ENCODE measurements around the gene ABCC1. TPM values are rescaled to one million over a fixed set of nuclear protein-coding genes. Genes with fewer than 3 reads are reported as not detected.

Gene ABCC1
- total RNA-seq, 1 experiment from 2014 or later: 23.6 TPM

DNA sequence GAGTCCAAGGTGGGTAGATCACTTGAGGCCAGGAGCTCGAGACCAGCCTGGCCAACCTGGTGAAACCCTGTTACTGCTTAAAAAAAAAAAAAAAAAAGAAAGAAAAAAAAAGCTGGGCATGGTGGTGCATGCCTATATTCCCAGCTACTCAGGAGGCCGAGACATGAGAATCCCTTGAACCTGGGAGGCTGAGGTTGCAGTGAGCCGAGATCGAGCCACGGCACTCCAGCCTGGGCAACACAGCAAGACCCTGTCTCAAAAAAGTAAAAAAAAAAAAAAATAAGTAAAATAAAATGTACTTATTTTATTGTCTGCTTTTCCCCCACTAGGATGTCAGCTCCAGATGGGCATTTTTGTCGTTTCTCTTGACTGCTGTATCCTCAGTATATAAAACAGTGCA, 107.7 kb downstream of the ABCC1 start:
- H3K9ac ChIP-seq (ENCODE audit: low read length): no peak overlapping the region
- H3K27me3 ChIP-seq (ENCODE audit: low read length): no peaks in the 10 kb centered on the region
- no peak overlapping the region for H2AFZ ChIP-seq (ENCODE audit: low read length)
- no peak overlapping the region for H3K4me2 ChIP-seq (ENCODE audit: low read depth, low read length, poor library complexity, severe bottlenecking)
- peaks cover 25% of the 10 kb centered on the region for H3K4me1 ChIP-seq (ENCODE audit: low read length)
- no peak overlapping the region for H3K27ac ChIP-seq (ENCODE audit: low read length)
- H4K20me1 ChIP-seq (ENCODE audit: insufficient read depth, low read depth, low read length): no peaks in the 10 kb centered on the region
- H3K4me3 ChIP-seq (ENCODE audit: low read length): no peak overlapping the region
- H3K36me3 ChIP-seq (ENCODE audit: insufficient read depth, low read length): peaks cover 17% of the 10 kb centered on the region
- H3K79me2 ChIP-seq (ENCODE audit: low read length): peaks cover 6% of the 10 kb centered on the region; the same call in 1 of the 2 replicates
- no peak for DNase-seq
- H3K9me2 ChIP-seq (replicated peaks; ENCODE audit: insufficient read depth, low read length): no peaks in the 10 kb centered on the region
- H3K9me3 ChIP-seq (ENCODE audit: low read length): no peaks in the 10 kb centered on the region

DNA sequence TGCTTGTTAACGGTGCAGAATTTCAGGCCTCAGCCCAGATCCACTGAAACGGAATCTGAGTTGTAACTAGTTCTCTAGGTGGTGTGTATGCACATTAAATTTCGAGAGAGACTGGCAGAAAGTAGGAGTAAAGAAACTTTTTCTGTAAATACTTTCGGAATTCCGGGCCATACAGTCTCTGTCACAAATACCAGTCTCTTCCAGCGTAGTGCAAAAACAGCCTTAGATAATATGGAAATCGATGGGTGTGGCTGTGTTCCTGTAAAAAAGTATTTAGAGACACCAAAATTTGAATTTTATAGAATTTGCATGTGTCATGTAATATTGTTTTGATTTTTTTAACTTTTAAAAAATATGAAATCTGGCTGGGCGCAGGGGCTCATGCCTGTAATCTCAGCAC, 109.7 kb downstream of the ABCC1 start:
- peaks cover 26% of the 10 kb centered on the region for H3K4me1 ChIP-seq (ENCODE audit: low read length)
- H3K27me3 ChIP-seq (ENCODE audit: low read length): no peaks in the 10 kb centered on the region
- H3K9ac ChIP-seq (ENCODE audit: low read length): no peak overlapping the region
- H3K9me2 ChIP-seq (replicated peaks; ENCODE audit: insufficient read depth, low read length): no peaks in the 10 kb centered on the region
- H3K4me2 ChIP-seq (ENCODE audit: low read depth, low read length, poor library complexity, severe bottlenecking): no peak overlapping the region
- H3K9me3 ChIP-seq (ENCODE audit: low read length): no peaks in the 10 kb centered on the region
- no peak overlapping the region for H3K4me3 ChIP-seq (ENCODE audit: low read length)
- H2AFZ ChIP-seq (ENCODE audit: low read length): no peak overlapping the region
- H3K27ac ChIP-seq (ENCODE audit: low read length): no peak overlapping the region
- no peaks in the 10 kb centered on the region for H4K20me1 ChIP-seq (ENCODE audit: insufficient read depth, low read depth, low read length)
- H3K79me2 ChIP-seq (ENCODE audit: low read length): peaks cover 17% of the 10 kb centered on the region
- H3K36me3 ChIP-seq (ENCODE audit: insufficient read depth, low read length): peaks cover 18% of the 10 kb centered on the region
- DNase-seq: no peak

DNA sequence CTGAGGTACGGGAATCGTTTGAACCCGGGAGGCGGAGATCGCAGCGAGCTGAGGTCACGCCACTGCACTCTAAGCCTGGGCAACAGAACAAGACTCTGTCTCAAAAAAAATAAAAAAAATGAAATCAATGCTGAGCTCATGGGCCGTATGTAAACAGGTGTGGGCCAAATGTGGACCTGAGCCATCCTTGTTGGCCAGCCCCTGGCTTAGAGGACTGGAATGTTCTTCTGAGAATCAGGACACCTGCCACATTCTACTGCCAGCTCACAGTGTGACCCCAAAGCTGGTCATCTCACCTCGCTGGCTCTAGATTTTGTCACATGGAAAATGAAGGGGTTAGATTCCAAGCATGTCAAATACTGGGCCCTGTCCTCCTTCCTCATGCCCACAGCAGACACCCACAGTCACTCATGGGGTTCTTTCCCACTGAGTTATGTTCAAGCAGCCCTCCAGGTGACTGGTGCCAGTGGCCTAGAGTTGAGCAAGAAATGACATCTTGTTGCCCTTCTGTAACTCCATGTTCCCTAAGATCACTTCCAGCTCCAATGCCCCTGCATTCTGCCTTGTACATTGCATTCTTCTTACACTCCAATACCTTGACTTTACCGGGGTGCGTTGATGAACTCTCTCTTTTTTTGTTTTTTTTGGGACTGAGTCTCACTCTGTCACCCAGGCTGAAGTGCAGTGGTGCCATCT, 110.6 kb downstream of the ABCC1 start:
- Histone ChIP-seq H3K9me3 (ENCODE audit: low read length) (no peaks in the 10 kb centered on the region), H3K4me2 (ENCODE audit: low read depth, low read length, poor library complexity, severe bottlenecking) (no peak overlapping the region), H3K27me3 (ENCODE audit: low read length) (no peaks in the 10 kb centered on the region), H3K79me2 (ENCODE audit: low read length) (peaks cover 17% of the 10 kb centered on the region), H3K4me1 (ENCODE audit: low read length) (peaks cover 26% of the 10 kb centered on the region), H3K4me3 (ENCODE audit: low read length) (no peak overlapping the region), H3K9ac (ENCODE audit: low read length) (no peak overlapping the region), H4K20me1 (ENCODE audit: insufficient read depth, low read depth, low read length) (no peaks in the 10 kb centered on the region), H2AFZ (ENCODE audit: low read length) (no peak overlapping the region), H3K27ac (ENCODE audit: low read length) (no peak overlapping the region), H3K36me3 (ENCODE audit: insufficient read depth, low read length) (peaks cover 18% of the 10 kb centered on the region), H3K9me2 (replicated peaks; ENCODE audit: insufficient read depth, low read length) (no peaks in the 10 kb centered on the region)
- DNase-seq: no peak

DNA sequence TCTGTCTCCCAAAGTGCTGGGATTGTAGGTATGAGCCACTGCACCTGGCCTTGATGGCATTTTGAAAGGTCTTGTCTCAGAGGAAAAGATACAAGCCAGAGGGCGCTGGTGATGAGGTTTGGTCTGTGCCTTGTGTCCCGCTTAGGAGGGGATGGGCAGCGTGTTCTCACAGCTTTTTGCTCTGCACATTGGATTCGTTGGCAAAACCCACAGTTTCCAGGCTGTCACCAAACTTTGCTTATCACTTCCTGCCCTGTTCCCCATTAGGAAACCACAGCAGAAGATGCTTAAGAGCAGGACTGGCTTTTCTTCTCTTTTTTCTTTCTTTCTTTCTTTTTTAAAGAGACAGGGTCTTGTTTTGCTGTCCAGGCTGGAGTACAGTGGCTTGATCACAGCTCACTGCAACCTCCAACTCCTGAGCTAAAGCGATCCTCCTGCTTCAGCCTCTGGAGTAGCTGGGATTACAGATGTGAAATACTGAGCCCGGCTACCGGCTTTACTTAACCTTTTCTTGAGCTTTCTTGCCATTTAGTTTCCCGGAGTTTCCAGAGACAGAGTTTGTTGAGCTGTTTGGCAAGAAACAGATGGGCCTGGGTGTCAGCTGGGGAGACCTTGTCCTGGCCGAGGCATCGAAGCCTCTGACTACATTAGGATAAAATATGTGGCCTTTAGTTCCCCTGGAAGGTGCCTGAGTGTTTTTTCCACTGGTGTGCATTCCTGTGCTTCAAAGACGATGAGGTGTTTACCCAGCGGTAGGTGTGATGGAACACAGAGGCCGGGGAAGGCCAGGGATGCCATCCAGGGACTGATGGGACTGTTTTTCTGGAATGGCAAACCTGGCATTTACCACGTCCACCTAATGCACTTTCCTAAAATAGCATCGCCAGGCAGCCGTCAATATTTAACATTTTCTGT, 112.9 kb downstream of the ABCC1 start:
- H2AFZ ChIP-seq (ENCODE audit: low read length): no peak overlapping the region
- H3K4me2 ChIP-seq (ENCODE audit: low read depth, low read length, poor library complexity, severe bottlenecking): no peak overlapping the region
- peaks cover 17% of the 10 kb centered on the region for H3K79me2 ChIP-seq (ENCODE audit: low read length)
- peaks cover 18% of the 10 kb centered on the region for H3K36me3 ChIP-seq (ENCODE audit: insufficient read depth, low read length)
- H3K27ac ChIP-seq (ENCODE audit: low read length): peak overlapping the region; percentile 34; the same call in 1 of the 2 replicates
- no peak overlapping the region for H3K4me3 ChIP-seq (ENCODE audit: low read length)
- no peak overlapping the region for H3K9ac ChIP-seq (ENCODE audit: low read length)
- H4K20me1 ChIP-seq (ENCODE audit: insufficient read depth, low read depth, low read length): no peaks in the 10 kb centered on the region
- H3K9me2 ChIP-seq (replicated peaks; ENCODE audit: insufficient read depth, low read length): no peaks in the 10 kb centered on the region
- H3K9me3 ChIP-seq (ENCODE audit: low read length): no peaks in the 10 kb centered on the region
- no peak for DNase-seq
- peaks cover 26% of the 10 kb centered on the region for H3K4me1 ChIP-seq (ENCODE audit: low read length)
- H3K27me3 ChIP-seq (ENCODE audit: low read length): no peaks in the 10 kb centered on the region

DNA sequence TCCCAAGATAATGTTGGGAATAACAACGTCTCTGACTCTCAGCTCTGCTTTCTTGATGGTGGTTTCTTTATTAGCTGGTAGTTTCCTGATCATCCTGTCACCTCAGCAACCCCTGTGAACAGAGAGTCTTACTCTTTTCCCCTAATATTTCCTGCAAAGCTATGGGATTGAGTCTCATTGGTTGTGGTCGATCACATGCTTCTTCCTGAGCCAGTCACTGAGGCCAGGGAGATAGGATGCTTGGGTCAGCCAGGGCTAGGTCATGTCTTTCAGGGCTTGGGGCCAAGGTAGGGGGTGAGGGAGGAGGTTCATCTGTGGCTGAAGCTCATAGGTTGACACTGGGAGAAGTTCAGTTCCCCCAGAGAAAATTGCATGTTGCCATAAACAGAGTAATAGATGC, 114.3 kb downstream of the ABCC1 start:
- Histone ChIP-seq H3K4me3 (ENCODE audit: low read length) (no peak overlapping the region), H3K79me2 (ENCODE audit: low read length) (peaks cover 15% of the 10 kb centered on the region), H4K20me1 (ENCODE audit: insufficient read depth, low read depth, low read length) (no peaks in the 10 kb centered on the region), H3K9me2 (replicated peaks; ENCODE audit: insufficient read depth, low read length) (no peaks in the 10 kb centered on the region), H3K27me3 (ENCODE audit: low read length) (no peaks in the 10 kb centered on the region), H3K9me3 (ENCODE audit: low read length) (no peaks in the 10 kb centered on the region), H3K4me1 (ENCODE audit: low read length) (peaks cover 26% of the 10 kb centered on the region), H3K4me2 (ENCODE audit: low read depth, low read length, poor library complexity, severe bottlenecking) (no peak overlapping the region), H3K27ac (ENCODE audit: low read length) (no peak overlapping the region), H3K36me3 (ENCODE audit: insufficient read depth, low read length) (peaks cover 6% of the 10 kb centered on the region), H2AFZ (ENCODE audit: low read length) (no peak overlapping the region), H3K9ac (ENCODE audit: low read length) (no peak overlapping the region)
- DNase-seq: no peak

DNA sequence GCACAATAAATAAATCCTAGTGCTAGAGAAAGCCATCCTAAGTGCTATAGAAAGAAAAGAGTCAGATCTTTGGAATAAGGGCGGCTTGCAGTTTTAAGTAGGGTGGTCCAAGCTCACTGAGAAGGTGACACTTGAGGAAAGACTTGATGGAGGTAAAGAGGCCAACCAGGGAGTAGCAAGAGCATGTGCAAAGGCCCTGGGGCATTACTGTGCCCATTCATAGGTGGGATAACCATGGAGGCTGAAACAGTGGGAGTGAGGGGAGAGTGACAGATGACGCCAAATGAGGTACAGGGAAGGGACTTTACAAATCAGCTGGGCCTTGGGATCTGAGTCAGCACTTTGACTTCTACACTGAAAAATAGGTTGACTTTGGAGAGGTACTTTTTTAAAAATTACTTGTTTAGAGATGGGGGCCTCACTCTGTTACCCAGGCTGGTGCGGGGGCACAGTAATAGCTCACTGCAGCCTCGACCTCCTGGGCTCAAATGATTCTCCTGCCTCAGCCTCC, 115.5 kb downstream of the ABCC1 start:
- no peak overlapping the region for H3K27ac ChIP-seq (ENCODE audit: low read length)
- DNase-seq: no peak

DNA sequence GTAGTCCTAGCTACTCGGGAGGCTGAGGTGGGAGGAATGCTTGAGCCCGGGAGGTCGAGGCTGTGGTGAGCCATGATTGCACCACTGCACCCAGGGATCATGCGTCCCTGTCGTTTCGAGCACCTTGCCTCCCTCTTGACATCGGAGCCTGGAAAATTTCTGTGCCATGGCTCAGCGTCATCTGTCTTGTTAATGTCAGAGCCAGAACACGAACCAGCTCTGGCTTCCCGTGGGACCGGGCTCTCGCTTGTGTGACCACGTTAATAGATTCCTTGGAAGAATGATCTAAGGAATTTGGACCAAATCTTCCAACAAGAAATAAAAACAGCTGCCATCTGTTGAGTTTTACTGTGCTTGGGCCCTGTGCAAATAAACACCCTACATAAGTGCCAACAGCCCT, 117.7 kb downstream of the ABCC1 start:
- H3K36me3 ChIP-seq (ENCODE audit: insufficient read depth, low read length): peaks cover 4% of the 10 kb centered on the region; the same call in 1 of the 2 replicates
- H3K9ac ChIP-seq (ENCODE audit: low read length): no peak overlapping the region
- H3K4me3 ChIP-seq (ENCODE audit: low read length): no peak overlapping the region
- H3K4me1 ChIP-seq (ENCODE audit: low read length): peaks cover 1% of the 10 kb centered on the region; the same call in 1 of the 2 replicates
- H4K20me1 ChIP-seq (ENCODE audit: insufficient read depth, low read depth, low read length): no peaks in the 10 kb centered on the region
- peaks cover 11% of the 10 kb centered on the region for H3K79me2 ChIP-seq (ENCODE audit: low read length)
- no peak overlapping the region for H3K27ac ChIP-seq (ENCODE audit: low read length)
- no peak for DNase-seq
- no peak overlapping the region for H3K4me2 ChIP-seq (ENCODE audit: low read depth, low read length, poor library complexity, severe bottlenecking)
- H3K27me3 ChIP-seq (ENCODE audit: low read length): no peaks in the 10 kb centered on the region
- no peaks in the 10 kb centered on the region for H3K9me2 ChIP-seq (replicated peaks; ENCODE audit: insufficient read depth, low read length)
- no peak overlapping the region for H2AFZ ChIP-seq (ENCODE audit: low read length)
- no peaks in the 10 kb centered on the region for H3K9me3 ChIP-seq (ENCODE audit: low read length)

More for the DNA sequence above, 115.5 kb downstream of the ABCC1 start:
- H3K4me2 ChIP-seq (ENCODE audit: low read depth, low read length, poor library complexity, severe bottlenecking): no peak overlapping the region
- H3K36me3 ChIP-seq (ENCODE audit: insufficient read depth, low read length): peaks cover 6% of the 10 kb centered on the region
- no peaks in the 10 kb centered on the region for H3K9me2 ChIP-seq (replicated peaks; ENCODE audit: insufficient read depth, low read length)
- H2AFZ ChIP-seq (ENCODE audit: low read length): no peak overlapping the region
- peaks cover 23% of the 10 kb centered on the region for H3K4me1 ChIP-seq (ENCODE audit: low read length)
- peaks cover 15% of the 10 kb centered on the region for H3K79me2 ChIP-seq (ENCODE audit: low read length)
- no peaks in the 10 kb centered on the region for H3K27me3 ChIP-seq (ENCODE audit: low read length)
- no peak overlapping the region for H3K9ac ChIP-seq (ENCODE audit: low read length)
- no peaks in the 10 kb centered on the region for H4K20me1 ChIP-seq (ENCODE audit: insufficient read depth, low read depth, low read length)
- H3K9me3 ChIP-seq (ENCODE audit: low read length): no peaks in the 10 kb centered on the region
- no peak overlapping the region for H3K4me3 ChIP-seq (ENCODE audit: low read length)

DNA sequence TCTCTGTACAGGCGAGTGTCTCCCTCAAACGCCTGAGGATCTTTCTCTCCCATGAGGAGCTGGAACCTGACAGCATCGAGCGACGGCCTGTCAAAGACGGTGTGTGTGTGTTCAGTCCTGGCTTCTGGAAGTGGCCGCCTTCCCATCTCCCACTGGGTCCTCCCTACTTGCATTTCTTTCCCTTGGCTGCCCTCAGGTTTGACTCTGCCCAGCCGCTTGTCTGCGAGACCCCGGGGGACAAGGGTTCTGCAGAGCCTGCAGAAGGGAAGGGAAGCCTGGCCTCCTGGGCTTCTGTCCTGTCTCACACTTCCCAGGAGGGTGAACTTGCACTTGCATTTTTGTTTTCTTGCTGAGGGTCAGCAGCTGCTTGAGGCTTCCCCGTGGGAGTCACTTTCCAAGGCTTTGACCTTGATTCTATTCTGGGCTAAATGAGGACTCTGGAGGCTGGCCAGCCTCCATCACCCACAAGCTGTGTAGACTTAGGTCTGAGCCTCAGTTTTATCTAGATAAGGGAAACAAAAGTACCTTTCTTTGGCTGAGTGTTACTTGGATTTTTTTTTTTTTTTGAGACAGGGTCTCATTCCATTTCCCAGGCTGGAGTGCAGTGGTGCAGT, 122.3 kb downstream of the ABCC1 start:
- no peak for DNase-seq
- H3K4me2 ChIP-seq (ENCODE audit: low read depth, low read length, poor library complexity, severe bottlenecking): no peak overlapping the region
- H3K27ac ChIP-seq (ENCODE audit: low read length): no peak overlapping the region
- no peaks in the 10 kb centered on the region for H3K79me2 ChIP-seq (ENCODE audit: low read length)
- H3K36me3 ChIP-seq (ENCODE audit: insufficient read depth, low read length): peaks cover 9% of the 10 kb centered on the region
- no peaks in the 10 kb centered on the region for H3K9me3 ChIP-seq (ENCODE audit: low read length)
- H2AFZ ChIP-seq (ENCODE audit: low read length): no peak overlapping the region
- no peaks in the 10 kb centered on the region for H4K20me1 ChIP-seq (ENCODE audit: insufficient read depth, low read depth, low read length)
- H3K9me2 ChIP-seq (replicated peaks; ENCODE audit: insufficient read depth, low read length): no peaks in the 10 kb centered on the region
- no peak overlapping the region for H3K4me3 ChIP-seq (ENCODE audit: low read length)
- no peaks in the 10 kb centered on the region for H3K27me3 ChIP-seq (ENCODE audit: low read length)
- H3K4me1 ChIP-seq (ENCODE audit: low read length): no peaks in the 10 kb centered on the region
- no peak overlapping the region for H3K9ac ChIP-seq (ENCODE audit: low read length)

Measured in Karpas-422 (cell line).